HG02642 (cell line): ENCODE measurements around the gene KDM3B.
"Not testable (repeated sequence)": the region's sequence is repeated elsewhere in the genome, so short reads cannot be mapped to it uniquely, and the experiment has no call there.

Experiments used
- ATAC-seq: cut with Tn5 transposase; IDR thresholded peaks from one replicate; pipeline ENCODE4 v1.9.1; 2021; ENCODE audit warnings: mild to moderate bottlenecking; ENCODE audit not compliant: unreplicated experiment, poor library complexity

KDM3B gene, protein sequence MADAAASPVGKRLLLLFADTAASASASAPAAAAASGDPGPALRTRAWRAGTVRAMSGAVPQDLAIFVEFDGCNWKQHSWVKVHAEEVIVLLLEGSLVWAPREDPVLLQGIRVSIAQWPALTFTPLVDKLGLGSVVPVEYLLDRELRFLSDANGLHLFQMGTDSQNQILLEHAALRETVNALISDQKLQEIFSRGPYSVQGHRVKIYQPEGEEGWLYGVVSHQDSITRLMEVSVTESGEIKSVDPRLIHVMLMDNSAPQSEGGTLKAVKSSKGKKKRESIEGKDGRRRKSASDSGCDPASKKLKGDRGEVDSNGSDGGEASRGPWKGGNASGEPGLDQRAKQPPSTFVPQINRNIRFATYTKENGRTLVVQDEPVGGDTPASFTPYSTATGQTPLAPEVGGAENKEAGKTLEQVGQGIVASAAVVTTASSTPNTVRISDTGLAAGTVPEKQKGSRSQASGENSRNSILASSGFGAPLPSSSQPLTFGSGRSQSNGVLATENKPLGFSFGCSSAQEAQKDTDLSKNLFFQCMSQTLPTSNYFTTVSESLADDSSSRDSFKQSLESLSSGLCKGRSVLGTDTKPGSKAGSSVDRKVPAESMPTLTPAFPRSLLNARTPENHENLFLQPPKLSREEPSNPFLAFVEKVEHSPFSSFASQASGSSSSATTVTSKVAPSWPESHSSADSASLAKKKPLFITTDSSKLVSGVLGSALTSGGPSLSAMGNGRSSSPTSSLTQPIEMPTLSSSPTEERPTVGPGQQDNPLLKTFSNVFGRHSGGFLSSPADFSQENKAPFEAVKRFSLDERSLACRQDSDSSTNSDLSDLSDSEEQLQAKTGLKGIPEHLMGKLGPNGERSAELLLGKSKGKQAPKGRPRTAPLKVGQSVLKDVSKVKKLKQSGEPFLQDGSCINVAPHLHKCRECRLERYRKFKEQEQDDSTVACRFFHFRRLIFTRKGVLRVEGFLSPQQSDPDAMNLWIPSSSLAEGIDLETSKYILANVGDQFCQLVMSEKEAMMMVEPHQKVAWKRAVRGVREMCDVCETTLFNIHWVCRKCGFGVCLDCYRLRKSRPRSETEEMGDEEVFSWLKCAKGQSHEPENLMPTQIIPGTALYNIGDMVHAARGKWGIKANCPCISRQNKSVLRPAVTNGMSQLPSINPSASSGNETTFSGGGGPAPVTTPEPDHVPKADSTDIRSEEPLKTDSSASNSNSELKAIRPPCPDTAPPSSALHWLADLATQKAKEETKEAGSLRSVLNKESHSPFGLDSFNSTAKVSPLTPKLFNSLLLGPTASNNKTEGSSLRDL (N-terminal part only)

DNA sequence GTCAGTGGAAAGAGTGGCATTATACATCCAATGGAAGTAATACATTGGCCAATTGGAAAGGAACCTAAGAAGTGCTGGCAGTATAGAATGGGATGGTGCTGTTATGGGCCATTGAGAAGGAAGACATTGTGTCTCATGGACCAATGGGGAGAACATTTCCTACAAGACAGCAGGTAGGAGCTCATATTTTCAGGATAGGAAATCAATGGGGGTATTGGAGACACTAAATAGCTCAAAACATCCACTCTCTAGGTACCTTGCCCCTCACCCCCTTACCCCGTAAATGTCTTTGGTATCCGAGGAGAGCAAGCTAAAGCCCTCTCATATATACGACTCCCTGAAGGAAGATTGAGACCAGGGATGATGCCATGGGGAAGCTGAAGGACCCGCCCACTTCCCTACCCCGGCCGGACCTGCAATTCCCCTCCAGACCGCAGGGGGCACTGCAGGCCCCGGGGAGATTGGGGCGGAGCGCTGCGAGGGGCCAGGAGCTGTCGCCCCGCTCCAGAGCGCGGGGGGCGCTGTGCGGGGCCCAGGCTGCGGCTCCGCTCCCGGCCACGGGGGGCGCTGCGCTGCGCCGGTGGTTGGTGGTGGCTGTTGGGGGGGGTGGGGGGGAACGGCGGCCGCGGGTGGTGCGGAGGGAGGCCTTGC is at the start of gene KDM3B:
KDM3B (plus strand) TSS at position 615 of the 651 bp plus-strand sequence. CDS start 111 bp downstream, outside the sequence.
- peak; percentile 76 for ATAC-seq

DNA sequence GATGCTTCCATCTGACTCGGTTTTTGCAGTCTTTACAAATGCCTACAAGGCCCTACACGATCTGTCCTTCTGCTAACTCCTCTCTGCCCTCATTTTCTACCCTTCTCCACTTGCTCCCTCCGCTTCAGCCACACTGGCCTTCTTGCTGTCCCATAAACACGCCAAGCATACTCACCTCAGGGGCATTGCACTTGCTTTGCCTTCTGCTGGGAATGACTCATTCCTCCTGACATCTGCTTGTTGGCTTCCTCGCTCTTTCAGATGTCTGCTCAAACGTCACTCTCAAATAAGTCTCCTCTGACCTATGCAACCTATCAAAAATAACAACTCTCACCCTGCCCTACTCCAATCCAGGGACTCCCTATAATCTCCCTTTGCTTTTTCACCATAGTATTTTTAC is 49.1 kb upstream of the KDM3B start:
- ATAC-seq, result no peak

DNA sequence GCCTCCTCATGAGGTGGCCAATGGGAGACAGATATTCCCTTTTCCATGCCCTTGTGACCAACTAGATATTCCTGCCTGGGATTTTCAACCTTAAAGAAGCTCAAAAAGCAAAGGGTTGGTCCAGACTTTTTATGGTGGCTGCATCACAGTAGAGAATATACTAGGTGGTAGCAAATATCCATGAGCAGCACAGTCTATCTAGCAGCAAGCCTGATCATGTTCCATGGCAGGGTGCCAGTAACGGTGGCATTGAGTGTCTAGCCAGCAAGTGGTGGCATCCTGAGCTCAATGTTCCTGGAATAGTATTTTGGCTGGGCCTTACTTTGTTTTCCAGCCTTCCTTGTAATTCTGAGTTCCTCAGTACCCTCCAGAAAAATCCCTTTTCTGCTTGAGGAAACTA is 46.7 kb upstream of the KDM3B start:
- ATAC-seq, result no peak

DNA sequence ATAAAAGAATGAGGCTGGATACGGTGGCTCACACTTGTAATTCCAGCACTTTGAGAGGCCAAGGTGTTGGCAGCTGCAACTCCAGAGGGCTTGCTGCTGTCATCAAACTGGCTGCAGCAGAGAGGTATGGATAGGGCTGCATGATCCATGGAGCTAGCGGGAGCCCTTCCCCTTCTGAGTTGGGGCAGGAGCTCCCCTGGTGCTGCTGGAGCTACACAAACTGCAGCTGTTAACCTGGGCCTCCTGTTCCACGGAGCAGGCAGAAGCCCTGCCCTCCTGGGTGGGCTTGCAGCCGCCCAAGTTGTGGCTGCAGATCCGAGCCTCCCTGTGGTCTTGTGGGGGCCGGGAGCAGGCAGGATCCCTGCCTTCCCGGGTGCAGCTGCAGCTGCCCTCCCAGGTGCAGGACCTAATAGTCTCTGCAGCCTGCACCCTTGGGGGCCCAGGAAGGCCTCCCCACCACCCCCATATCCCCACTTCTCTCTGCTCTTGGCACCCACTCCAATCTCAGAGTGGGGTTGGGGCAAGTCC is 36.7 kb upstream of the KDM3B start:
- ATAC-seq, result no peak

DNA sequence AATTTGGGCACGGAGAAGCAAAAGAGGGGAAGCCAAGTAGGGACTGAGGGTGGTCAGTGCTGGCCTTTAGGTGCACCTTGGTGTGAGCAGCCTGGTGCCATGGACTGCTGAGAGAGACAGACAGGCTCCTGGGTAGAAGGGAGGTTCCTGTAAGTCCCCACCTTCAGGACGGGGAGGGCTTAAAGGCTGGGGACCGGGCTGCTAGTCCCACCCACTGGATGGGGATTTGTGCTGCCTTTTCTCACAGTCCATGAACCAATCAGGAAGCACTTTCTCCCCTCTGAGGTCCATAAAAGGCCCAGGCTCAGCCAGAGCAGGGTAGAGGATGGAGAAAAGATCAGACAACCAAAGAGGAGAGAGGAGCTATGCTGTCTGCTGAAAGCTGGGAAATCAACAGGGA is 36.1 kb upstream of the KDM3B start:
- no peak for ATAC-seq

DNA sequence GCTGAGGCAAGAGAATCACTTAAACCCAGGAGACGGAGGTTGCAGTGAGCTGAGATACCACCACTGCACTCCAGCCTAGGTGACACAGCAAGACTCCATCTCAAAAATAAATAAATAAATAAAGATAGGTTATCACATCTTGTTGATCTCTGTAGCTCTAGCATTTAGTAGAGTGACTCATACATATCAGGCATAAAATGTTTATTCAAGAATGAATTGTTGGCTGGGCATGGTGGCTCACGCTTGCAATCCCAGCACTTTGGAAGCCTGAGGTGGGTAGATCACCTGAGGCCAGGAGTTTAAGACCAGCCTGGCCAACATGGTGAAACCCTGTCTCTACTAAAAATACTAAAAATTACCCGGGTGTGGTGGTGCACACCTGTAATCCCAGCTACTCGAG is 34.3 kb upstream of the KDM3B start:
- ATAC-seq, result not testable (repeated sequence)

DNA sequence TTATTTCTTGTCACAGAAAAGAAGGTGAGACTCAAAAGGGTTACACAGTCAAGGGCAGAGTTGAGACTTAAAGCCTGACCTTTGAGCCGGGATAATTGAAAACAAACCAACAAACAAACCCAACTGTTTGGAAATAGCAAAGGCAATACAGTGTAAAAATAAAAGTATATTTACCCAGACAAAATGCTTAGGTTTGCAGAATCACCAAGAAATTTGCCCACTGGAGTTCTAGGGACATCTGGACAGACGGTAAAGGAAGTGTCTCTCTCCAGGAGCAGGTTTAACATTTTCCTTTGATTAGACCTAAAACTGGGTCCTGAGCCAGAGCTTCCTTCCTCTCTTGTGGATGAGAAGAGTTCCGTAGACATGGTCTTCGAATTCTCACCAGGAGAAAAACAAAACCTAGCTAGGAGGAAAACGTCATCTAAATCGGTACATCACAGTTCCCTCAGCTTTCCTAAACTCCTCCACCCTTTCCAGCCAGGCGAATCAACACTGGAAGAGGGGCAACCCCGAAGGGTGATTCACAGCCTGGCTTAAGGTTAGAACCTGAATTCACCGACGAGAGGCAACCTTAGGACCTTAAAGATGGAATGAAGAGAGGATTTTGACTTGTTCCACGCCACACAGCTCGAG is 21.6 kb upstream of the KDM3B start:
- no peak for ATAC-seq

DNA sequence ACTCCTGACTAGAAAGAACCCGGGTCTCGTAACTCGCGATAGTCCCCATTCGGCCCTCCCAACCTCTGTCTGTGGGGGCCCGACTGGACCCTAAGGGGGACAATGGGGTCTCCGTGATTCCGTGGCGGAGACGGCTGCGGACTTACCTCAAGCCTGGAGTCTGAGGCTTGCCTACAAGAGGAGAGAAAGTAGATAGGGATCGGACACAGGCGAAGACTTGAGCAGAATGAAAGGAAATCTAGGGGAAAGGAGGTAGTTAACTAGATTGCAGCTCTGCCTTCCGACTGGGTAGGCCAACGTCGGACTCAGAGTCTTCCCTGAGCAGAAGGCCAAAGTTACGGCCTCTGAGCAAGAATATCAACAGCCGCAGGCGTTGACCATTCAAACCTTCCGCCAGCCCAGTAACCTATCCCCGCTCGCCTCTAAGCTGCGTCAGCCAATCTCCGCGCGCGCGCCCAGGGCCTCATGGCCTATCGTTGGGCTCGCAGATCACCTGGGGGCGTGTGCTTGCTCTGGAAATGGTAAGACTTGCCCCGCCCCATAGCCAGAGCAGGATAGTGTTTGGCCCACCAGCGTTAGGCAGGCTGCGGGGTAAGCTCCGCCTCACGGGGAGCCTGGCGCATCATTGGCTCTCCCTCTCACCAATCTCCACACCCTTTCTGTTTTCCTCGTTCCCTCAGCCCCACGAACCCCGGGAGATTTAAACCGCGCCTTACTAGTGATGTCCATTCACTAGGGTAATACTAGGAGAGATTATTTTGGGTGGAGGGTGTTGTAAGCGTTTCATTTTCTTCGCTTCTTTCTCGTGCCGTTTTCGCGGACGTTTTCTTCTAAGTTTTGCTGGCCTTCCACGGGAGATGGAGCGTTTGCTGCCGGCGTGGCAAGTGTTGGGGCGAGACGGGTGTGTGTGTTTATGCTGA is 20.8 kb upstream of the KDM3B start, which contains the start of gene CDC25C:
CDC25C (minus strand) TSS at position 356 of the 920 bp plus-strand sequence. CDS start 624 bp downstream, outside the sequence.
- ATAC-seq, result peak; percentile 99

DNA sequence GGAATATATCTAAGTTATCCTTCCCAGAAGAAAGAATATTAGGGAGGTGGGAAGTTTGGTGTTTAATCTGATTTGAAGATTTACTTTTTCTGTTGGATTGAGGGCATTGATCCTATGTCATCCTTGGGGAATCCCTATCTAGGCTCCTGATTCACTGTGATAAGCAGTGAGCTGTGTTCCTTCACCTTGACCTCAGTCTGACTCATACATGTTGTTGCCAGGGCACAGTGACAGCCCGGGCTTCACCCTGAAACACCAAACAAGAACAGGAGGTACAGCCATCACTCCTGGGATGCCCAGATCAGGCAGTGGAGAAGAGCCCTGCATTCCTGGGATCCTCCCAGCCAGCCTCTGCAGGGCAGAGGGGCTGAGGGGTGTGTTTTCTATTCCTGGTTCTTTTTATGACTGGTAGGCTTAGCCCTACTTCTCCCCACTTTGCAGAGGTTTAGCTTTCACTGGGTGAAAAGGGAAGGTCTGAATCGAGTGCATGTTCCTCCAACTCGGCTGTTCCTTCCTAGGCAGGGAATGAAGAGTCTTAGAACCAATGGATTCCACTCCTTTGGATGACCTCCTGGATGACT is 17.5 kb upstream of the KDM3B start:
- no peak for ATAC-seq

DNA sequence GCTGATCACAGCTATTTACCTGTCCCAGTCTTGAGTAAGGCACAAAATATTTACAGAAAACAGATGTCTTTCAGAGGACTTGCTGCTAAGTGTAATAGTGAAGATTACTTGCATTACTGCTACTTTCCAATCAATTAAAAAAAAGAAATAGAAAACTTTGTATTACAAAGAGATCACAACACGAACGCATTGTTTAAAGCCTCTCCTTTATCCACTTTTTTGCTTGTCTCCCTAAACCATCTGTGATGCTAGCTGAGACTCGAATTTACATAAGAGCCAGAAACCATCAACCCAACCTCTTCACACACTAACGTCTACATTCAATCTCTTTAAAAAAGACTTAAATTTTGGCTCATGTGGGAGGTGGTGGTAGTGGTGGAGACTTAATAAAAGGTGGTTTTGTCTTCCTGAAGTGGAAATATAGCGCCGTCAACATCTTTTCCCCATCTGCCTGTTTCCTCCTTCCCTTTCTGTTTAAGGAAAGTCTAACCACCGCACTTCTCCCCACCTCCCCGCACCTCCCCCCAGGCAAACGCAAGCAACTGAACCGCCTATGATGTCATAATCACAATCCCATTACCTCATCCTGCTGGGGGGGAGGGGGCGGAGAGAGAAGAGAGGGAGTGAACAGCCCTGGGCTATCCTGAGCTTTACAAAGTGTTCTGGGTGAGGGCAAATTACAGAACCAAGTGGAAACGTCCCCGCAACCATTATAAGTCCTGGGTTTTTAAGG is 15.4 kb upstream of the KDM3B start:
- ATAC-seq, result peak; percentile 13

DNA sequence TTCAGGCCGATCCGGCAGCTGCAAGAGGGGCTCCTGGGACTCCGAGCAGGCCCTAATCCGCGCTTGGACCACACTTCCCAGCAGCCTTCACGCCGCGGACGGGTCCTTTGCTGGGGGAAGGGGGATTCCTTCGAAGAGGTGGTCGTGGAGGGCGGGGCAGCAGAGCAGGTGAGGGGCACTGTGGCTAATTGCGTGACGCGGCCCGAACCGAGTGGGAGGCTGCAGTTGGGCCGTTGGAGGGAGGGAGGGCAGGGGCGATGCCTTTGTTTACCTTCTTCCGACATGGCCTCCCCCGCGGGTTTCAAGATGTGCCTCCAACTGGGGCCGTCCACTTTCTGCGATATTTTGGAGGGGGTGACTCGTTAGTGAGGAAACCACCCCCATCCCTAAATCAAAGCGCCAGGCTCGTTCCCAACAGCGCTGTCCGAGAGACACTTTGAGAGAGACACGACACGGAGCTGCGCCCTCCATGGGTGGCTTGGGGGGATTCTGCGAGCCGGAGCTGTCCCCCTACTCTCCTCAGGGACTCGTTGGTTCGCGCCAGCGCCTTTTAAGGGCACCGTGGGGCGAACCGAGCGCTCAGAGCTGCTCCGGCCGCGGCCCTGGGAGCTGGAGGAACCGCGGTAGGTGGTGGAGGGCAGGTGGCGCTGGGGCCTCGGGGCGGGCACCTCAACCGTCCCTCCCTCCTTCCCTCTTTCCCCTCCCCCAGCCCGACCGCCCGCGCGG is 14.6 kb upstream of the KDM3B start, which contains the start of gene FAM53C:
FAM53C (plus strand) TSS at position 582 of the 726 bp plus-strand sequence. CDS start 3,070 bp downstream, outside the sequence.
- peak; percentile 82 for ATAC-seq

DNA sequence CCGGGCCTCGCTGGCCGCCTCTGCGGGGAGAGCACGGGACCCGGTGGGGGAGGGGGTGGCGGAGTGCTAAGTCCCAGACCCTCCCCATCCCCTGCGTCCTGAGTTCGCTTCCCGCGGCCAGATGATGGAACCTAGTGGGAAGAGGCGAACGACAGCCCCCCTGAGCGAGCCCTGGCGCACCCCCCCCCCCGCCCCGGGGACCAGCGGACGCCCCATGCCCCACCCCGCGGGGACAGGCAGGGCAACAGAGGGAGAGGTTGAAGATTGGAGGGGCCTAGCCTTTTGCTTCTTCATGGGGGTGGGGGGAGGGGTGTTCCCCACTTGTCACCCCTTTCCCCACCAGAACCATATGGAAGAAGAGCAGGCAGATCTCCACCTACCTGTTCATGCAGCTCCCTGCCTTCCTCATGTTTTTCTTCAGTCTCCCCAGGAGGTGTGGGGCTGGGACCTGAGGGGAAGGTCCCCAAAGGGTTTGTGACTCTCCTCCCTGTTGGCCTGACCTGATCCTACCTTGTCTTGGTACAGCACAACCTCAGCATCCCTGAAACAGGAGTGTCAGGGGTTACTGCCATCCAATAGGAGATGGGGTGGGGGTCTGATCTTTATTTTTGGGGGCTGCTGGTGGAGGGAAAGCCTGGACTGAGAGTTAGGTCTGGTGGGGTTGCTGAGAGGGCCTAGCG is 13.9 kb upstream of the KDM3B start:
- ATAC-seq, result peak; percentile 0

DNA sequence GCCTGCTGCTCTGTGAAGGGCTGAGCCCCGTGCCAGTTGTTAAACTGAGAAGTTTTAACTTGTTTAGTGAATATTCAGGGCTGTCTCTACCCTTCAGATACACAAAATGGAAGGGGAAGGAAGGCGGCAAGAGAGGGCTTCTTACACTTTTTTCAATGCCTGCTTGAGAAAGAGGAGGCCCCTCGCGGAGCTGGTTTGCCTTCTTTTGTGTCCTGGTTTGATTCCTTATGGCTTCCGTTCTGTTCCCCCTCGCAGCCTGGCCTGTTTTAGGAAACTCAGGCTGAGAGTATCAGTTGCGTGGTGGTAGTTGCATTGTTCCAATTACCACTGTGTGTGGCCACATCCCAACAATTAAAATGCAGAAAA is 13.4 kb upstream of the KDM3B start:
- no peak for ATAC-seq

DNA sequence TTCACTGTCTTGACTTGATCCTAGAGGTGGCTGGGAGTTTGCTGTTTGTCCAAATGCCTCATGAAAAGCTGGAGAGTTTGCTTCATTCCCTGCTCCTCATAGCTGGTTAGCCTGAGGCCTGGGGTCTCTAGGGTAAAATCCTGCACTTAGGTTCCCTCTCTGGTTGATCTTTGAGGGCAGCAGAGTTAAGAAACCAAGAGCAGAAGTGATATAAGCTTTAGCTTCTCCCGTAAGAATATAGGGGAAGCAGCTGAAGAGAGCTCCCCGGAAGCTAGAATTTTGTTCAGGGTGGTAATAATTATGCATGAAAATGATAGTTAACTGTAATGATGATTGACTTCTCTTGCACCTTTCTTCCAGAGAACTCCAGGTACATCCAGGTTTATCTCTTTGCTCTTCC is 13.0 kb upstream of the KDM3B start:
- ATAC-seq, result no peak

DNA sequence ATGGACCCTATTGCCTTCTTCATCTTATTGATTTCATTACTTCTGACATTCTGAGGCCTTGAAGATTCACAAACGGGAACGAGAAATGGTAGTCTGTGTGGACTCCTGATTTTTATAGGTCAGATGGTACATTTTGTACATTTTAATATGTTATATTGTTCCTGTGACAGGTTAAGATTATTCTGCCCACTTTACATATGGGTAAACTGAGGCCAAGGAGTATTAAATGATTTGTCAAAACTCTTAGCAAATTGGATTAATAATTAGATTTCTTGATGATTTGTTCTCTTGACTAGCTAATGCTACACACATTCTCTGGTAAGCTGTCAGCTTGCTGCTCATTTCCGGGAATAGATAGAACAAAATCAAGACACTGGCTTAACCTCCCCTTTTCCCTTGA is 12.5 kb upstream of the KDM3B start:
- no peak for ATAC-seq
